ENCODE results near the gene MYOG.

MYOG gene

GRCh38 chr1:203116091-203116820, 30.4 kb upstream of the MYOG start:
- no peak overlapping the region for H3K27ac ChIP-seq (ENCODE audit: low read depth, low read length, severe bottlenecking)
- H3K36me3 ChIP-seq (ENCODE audit: control insufficient read depth, insufficient read depth, low read length), result no peaks in the 10 kb centered on the region
- H3K4me1 ChIP-seq (ENCODE audit: control insufficient read depth, insufficient read depth, low read length, poor library complexity, severe bottlenecking), result peaks cover 8% of the 10 kb centered on the region
- 76 to 83% methylated on average over 5 to 6 of the region's 10 CpGs for WGBS, 2 experiments (ENCODE audit: insufficient coverage in 2 of 2)
- H3K9me3 ChIP-seq (ENCODE audit: control insufficient read depth, low read length), result no peaks in the 10 kb centered on the region
- H3K4me3 ChIP-seq (ENCODE audit: extremely low read depth, insufficient read depth, low read length, poor library complexity, severe bottlenecking), result no peak overlapping the region

GRCh38 chr1:203114202-203114601, 28.4 kb upstream of the MYOG start:
- Histone ChIP-seq H3K9me3 (ENCODE audit: control insufficient read depth, low read length) (no peaks in the 10 kb centered on the region), H3K36me3 (ENCODE audit: control insufficient read depth, insufficient read depth, low read length) (no peaks in the 10 kb centered on the region), H3K4me1 (ENCODE audit: control insufficient read depth, insufficient read depth, low read length, poor library complexity, severe bottlenecking) (no peaks in the 10 kb centered on the region), H3K27ac (ENCODE audit: low read depth, low read length, severe bottlenecking) (no peak overlapping the region), H3K4me3 (ENCODE audit: extremely low read depth, insufficient read depth, low read length, poor library complexity, severe bottlenecking) (no peak overlapping the region)
- WGBS, 2 experiments (ENCODE audit: insufficient coverage in 2 of 2), result 76 to 77% methylated on average over 5 to 6 of the region's 7 CpGs

- Histone ChIP-seq H3K4me1 (ENCODE audit: control insufficient read depth, insufficient read depth, low read length, poor library complexity, severe bottlenecking) (no peaks in the 10 kb centered on the region), H3K27ac (ENCODE audit: low read depth, low read length, severe bottlenecking) (no peak overlapping the region), H3K36me3 (ENCODE audit: control insufficient read depth, insufficient read depth, low read length) (no peaks in the 10 kb centered on the region), H3K4me3 (ENCODE audit: extremely low read depth, insufficient read depth, low read length, poor library complexity, severe bottlenecking) (no peak overlapping the region), H3K9me3 (ENCODE audit: control insufficient read depth, low read length) (no peaks in the 10 kb centered on the region)
- 84 to 89% methylated on average over 3 to 4 of the region's 4 CpGs for WGBS, 2 experiments (ENCODE audit: insufficient coverage in 2 of 2)
Observed at GRCh38 chr1:203113308-203113707, 27.5 kb upstream of the MYOG start.

- WGBS, 2 experiments (ENCODE audit: insufficient coverage in 2 of 2), result 95% methylated on average over 2 of the region's 2 CpGs
- Histone ChIP-seq H3K4me1 (ENCODE audit: control insufficient read depth, insufficient read depth, low read length, poor library complexity, severe bottlenecking) (no peaks in the 10 kb centered on the region), H3K9me3 (ENCODE audit: control insufficient read depth, low read length) (no peaks in the 10 kb centered on the region), H3K27ac (ENCODE audit: low read depth, low read length, severe bottlenecking) (no peak overlapping the region), H3K36me3 (ENCODE audit: control insufficient read depth, insufficient read depth, low read length) (no peaks in the 10 kb centered on the region), H3K4me3 (ENCODE audit: extremely low read depth, insufficient read depth, low read length, poor library complexity, severe bottlenecking) (no peak overlapping the region)
Observed at GRCh38 chr1:203112475-203112874, 26.7 kb upstream of the MYOG start.

- Histone ChIP-seq H3K4me3 (ENCODE audit: extremely low read depth, insufficient read depth, low read length, poor library complexity, severe bottlenecking) (no peak overlapping the region), H3K9me3 (ENCODE audit: control insufficient read depth, low read length) (no peaks in the 10 kb centered on the region), H3K36me3 (ENCODE audit: control insufficient read depth, insufficient read depth, low read length) (no peaks in the 10 kb centered on the region), H3K4me1 (ENCODE audit: control insufficient read depth, insufficient read depth, low read length, poor library complexity, severe bottlenecking) (no peaks in the 10 kb centered on the region), H3K27ac (ENCODE audit: low read depth, low read length, severe bottlenecking) (no peak overlapping the region)
Observed at GRCh38 chr1:203104789-203105390, 19.1 kb upstream of the MYOG start.

GRCh38 chr1:203103829-203104495, 18.1 kb upstream of the MYOG start:
- 100% methylated on average over 4 to 5 of the region's 6 CpGs for WGBS, 2 experiments (ENCODE audit: insufficient coverage in 2 of 2)
- no peak overlapping the region for H3K4me3 ChIP-seq (ENCODE audit: extremely low read depth, insufficient read depth, low read length, poor library complexity, severe bottlenecking)
- H3K36me3 ChIP-seq (ENCODE audit: control insufficient read depth, insufficient read depth, low read length), result no peaks in the 10 kb centered on the region
- no peaks in the 10 kb centered on the region for H3K4me1 ChIP-seq (ENCODE audit: control insufficient read depth, insufficient read depth, low read length, poor library complexity, severe bottlenecking)
- H3K9me3 ChIP-seq (ENCODE audit: control insufficient read depth, low read length), result no peaks in the 10 kb centered on the region
- no peak overlapping the region for H3K27ac ChIP-seq (ENCODE audit: low read depth, low read length, severe bottlenecking)

GRCh38 chr1:203103216-203103615, 17.4 kb upstream of the MYOG start:
- H3K4me3 ChIP-seq (ENCODE audit: extremely low read depth, insufficient read depth, low read length, poor library complexity, severe bottlenecking), result no peak overlapping the region
- no peak overlapping the region for H3K27ac ChIP-seq (ENCODE audit: low read depth, low read length, severe bottlenecking)
- WGBS, 2 experiments (ENCODE audit: insufficient coverage in 2 of 2), result 89 to 94% methylated on average over 2 to 4 of the region's 4 CpGs
- no peaks in the 10 kb centered on the region for H3K9me3 ChIP-seq (ENCODE audit: control insufficient read depth, low read length)
- H3K4me1 ChIP-seq (ENCODE audit: control insufficient read depth, insufficient read depth, low read length, poor library complexity, severe bottlenecking), result no peaks in the 10 kb centered on the region
- no peaks in the 10 kb centered on the region for H3K36me3 ChIP-seq (ENCODE audit: control insufficient read depth, insufficient read depth, low read length)

GRCh38 chr1:203101813-203102634, 16.2 kb upstream of the MYOG start:
- no peaks in the 10 kb centered on the region for H3K4me1 ChIP-seq (ENCODE audit: control insufficient read depth, insufficient read depth, low read length, poor library complexity, severe bottlenecking)
- 92 to 93% methylated on average over 6 of the region's 6 CpGs for WGBS, 2 experiments (ENCODE audit: insufficient coverage in 2 of 2)
- H3K4me3 ChIP-seq (ENCODE audit: extremely low read depth, insufficient read depth, low read length, poor library complexity, severe bottlenecking), result no peak overlapping the region
- H3K27ac ChIP-seq (ENCODE audit: low read depth, low read length, severe bottlenecking), result no peak overlapping the region
- no peaks in the 10 kb centered on the region for H3K36me3 ChIP-seq (ENCODE audit: control insufficient read depth, insufficient read depth, low read length)
- H3K9me3 ChIP-seq (ENCODE audit: control insufficient read depth, low read length), result no peaks in the 10 kb centered on the region

- Histone ChIP-seq H3K4me1 (ENCODE audit: control insufficient read depth, insufficient read depth, low read length, poor library complexity, severe bottlenecking) (no peaks in the 10 kb centered on the region), H3K4me3 (ENCODE audit: extremely low read depth, insufficient read depth, low read length, poor library complexity, severe bottlenecking) (no peak overlapping the region), H3K27ac (ENCODE audit: low read depth, low read length, severe bottlenecking) (no peak overlapping the region), H3K9me3 (ENCODE audit: control insufficient read depth, low read length) (peaks cover 4% of the 10 kb centered on the region), H3K36me3 (ENCODE audit: control insufficient read depth, insufficient read depth, low read length) (no peaks in the 10 kb centered on the region)
Observed at GRCh38 chr1:203100516-203100869, 14.7 kb upstream of the MYOG start.

GRCh38 chr1:203099805-203100515, 14.1 kb upstream of the MYOG start:
- WGBS, 2 experiments (ENCODE audit: insufficient coverage in 2 of 2), result 96% methylated on average over 7 of the region's 7 CpGs

More at GRCh38 chr1:203099805-203100515, 14.1 kb upstream of the MYOG start:
- no peak overlapping the region for H3K27ac ChIP-seq (ENCODE audit: low read depth, low read length, severe bottlenecking)
- no peak overlapping the region for H3K4me3 ChIP-seq (ENCODE audit: extremely low read depth, insufficient read depth, low read length, poor library complexity, severe bottlenecking)
- H3K4me1 ChIP-seq (ENCODE audit: control insufficient read depth, insufficient read depth, low read length, poor library complexity, severe bottlenecking), result no peaks in the 10 kb centered on the region
- no peaks in the 10 kb centered on the region for H3K36me3 ChIP-seq (ENCODE audit: control insufficient read depth, insufficient read depth, low read length)
- peaks cover 5% of the 10 kb centered on the region for H3K9me3 ChIP-seq (ENCODE audit: control insufficient read depth, low read length)

Data from mesodermal cell (in vitro differentiated cells).